Activated T-cell treated with anti-CD3 and anti-CD28 coated beads, Interleukin-2, amount 50 U/mL, for 72 hours (primary cell): ENCODE results near the gene DYNC2I2. TPM values are rescaled to one million over a fixed set of nuclear protein-coding genes. Genes with fewer than 3 reads are reported as not detected.

Experiments used
- ATAC-seq, 2 donors: fragments of 150-1000 bp; cut with Tn5 transposase; replicated peaks in 1 of 2; 2 replicates each; pipeline ENCODE4 v1.10.0; 2021; ENCODE audit warnings: moderate library complexity in 2 of 2, mild to moderate bottlenecking in 1 of 2
- DNase-seq, 2 donors: peaks; one replicate each; pipeline ENCODE4 v3.0.0; 2021 to 2022; ENCODE audit warnings: mixed read lengths in 1 of 2
- H3K27ac Mint-ChIP-seq: one replicate; pipeline ENCODE4 v1.8.0; 2022; ENCODE audit warnings: mild to moderate bottlenecking, moderate library complexity, mixed read lengths
- H3K27me3 Mint-ChIP-seq: one replicate; pipeline ENCODE4 v1.8.0; 2022; ENCODE audit warnings: low read depth, mixed read lengths
- H3K36me3 Mint-ChIP-seq, 2 donors: one replicate each; pipeline ENCODE4 v1.8.0; 2022; ENCODE audit warnings: mixed read lengths in 2 of 2, mild to moderate bottlenecking in 1 of 2; ENCODE audit not compliant: insufficient read depth in 2 of 2
- H3K4me1 Mint-ChIP-seq: one replicate; pipeline ENCODE4 v1.8.0; 2022; ENCODE audit warnings: low read depth, mixed read lengths
- H3K4me3 Mint-ChIP-seq, 2 donors: one replicate each; pipeline ENCODE4 v1.8.0; 2022; ENCODE audit warnings: mild to moderate bottlenecking in 2 of 2, mixed read lengths in 2 of 2, moderate library complexity in 2 of 2
- H3K9me3 Mint-ChIP-seq, 2 donors: one replicate each; pipeline ENCODE4 v1.8.0; 2022; ENCODE audit warnings: mixed read lengths in 2 of 2
- total RNA-seq, 2 donors: library from RNA; stranded (reverse); gene quantifications; one replicate each; pipeline ENCODE4 v1.2.3, GENCODE V29; 2022

DYNC2I2 gene
- total RNA-seq, 2 donors from 2014 or later: 27.1 to 31.2 TPM

GRCh38 chr9:128629136-128629535 lies 27.5 kb downstream of the DYNC2I2 start:
- Mint-ChIP-seq H3K9me3 (no peaks in the 10 kb centered on the region), H3K27ac (peak overlapping the region; percentile 2), H3K27me3 (no peaks in the 10 kb centered on the region), H3K4me3 (no peak overlapping the region), H3K36me3 (peaks cover 9 to 21% of the 10 kb centered on the region in 2 donors), H3K4me1 (no peaks in the 10 kb centered on the region)
- no peak for ATAC-seq
- DNase-seq: no peak

GRCh38 chr9:128628471-128629048 lies 28.1 kb downstream of the DYNC2I2 start:
- H3K27ac Mint-ChIP-seq: no peak overlapping the region
- ATAC-seq (no peak), DNase-seq (no peak)
- no peaks in the 10 kb centered on the region for H3K4me1 Mint-ChIP-seq
- H3K36me3 Mint-ChIP-seq: peaks cover 10 to 22% of the 10 kb centered on the region in 2 donors
- H3K4me3 Mint-ChIP-seq: no peak overlapping the region
- no peaks in the 10 kb centered on the region for H3K9me3 Mint-ChIP-seq
- H3K27me3 Mint-ChIP-seq: no peaks in the 10 kb centered on the region

- no peak for ATAC-seq
- no peak overlapping the region for H3K27ac Mint-ChIP-seq
- H3K9me3 Mint-ChIP-seq: no peaks in the 10 kb centered on the region
- H3K27me3 Mint-ChIP-seq: no peaks in the 10 kb centered on the region
- no peak for DNase-seq
- peaks cover 10 to 22% of the 10 kb centered on the region in 2 donors for H3K36me3 Mint-ChIP-seq
- H3K4me1 Mint-ChIP-seq: no peaks in the 10 kb centered on the region
- H3K4me3 Mint-ChIP-seq: no peak overlapping the region
These were observed 28.7 kb downstream of the DYNC2I2 start for GRCh38 chr9:128627906-128628305.

- no peaks in the 10 kb centered on the region for H3K27me3 Mint-ChIP-seq
- H3K4me1 Mint-ChIP-seq: no peaks in the 10 kb centered on the region
- no peak overlapping the region for H3K27ac Mint-ChIP-seq
- ATAC-seq (no peak), DNase-seq (no peak)
- peaks cover 10 to 23% of the 10 kb centered on the region in 2 donors for H3K36me3 Mint-ChIP-seq
- no peak overlapping the region for H3K4me3 Mint-ChIP-seq
- H3K9me3 Mint-ChIP-seq: no peaks in the 10 kb centered on the region
These were observed 29.4 kb downstream of the DYNC2I2 start for GRCh38 chr9:128627127-128627715.

- Mint-ChIP-seq H3K27me3 (no peaks in the 10 kb centered on the region), H3K4me3 (no peak overlapping the region), H3K27ac (no peak overlapping the region), H3K9me3 (no peaks in the 10 kb centered on the region), H3K36me3 (peaks cover 10 to 25% of the 10 kb centered on the region in 2 donors), H3K4me1 (no peaks in the 10 kb centered on the region)
- no peak for ATAC-seq
- DNase-seq: no peak
These were observed 30.5 kb downstream of the DYNC2I2 start for GRCh38 chr9:128626181-128626580.

GRCh38 chr9:128625391-128626146 lies 31.1 kb downstream of the DYNC2I2 start:
- no peaks in the 10 kb centered on the region for H3K4me1 Mint-ChIP-seq
- DNase-seq (no peak), ATAC-seq (peak in 1 of 2 donors; percentile 6)
- H3K27me3 Mint-ChIP-seq: no peaks in the 10 kb centered on the region
- H3K36me3 Mint-ChIP-seq: peaks cover 10 to 28% of the 10 kb centered on the region in 2 donors
- H3K9me3 Mint-ChIP-seq: no peaks in the 10 kb centered on the region
- H3K27ac Mint-ChIP-seq: no peak overlapping the region
- H3K4me3 Mint-ChIP-seq: no peak overlapping the region

GRCh38 chr9:128624566-128624965 lies 32.1 kb downstream of the DYNC2I2 start:
- Mint-ChIP-seq H3K9me3 (no peaks in the 10 kb centered on the region), H3K27ac (no peak overlapping the region), H3K27me3 (no peaks in the 10 kb centered on the region), H3K36me3 (peaks cover 14 to 30% of the 10 kb centered on the region in 2 donors), H3K4me3 (no peak overlapping the region), H3K4me1 (no peaks in the 10 kb centered on the region)
- ATAC-seq (no peak), DNase-seq (no peak)

GRCh38 chr9:128621730-128622455 lies 34.8 kb downstream of the DYNC2I2 start:
- Mint-ChIP-seq H3K27me3 (no peaks in the 10 kb centered on the region), H3K4me1 (no peaks in the 10 kb centered on the region), H3K4me3 (no peak overlapping the region), H3K9me3 (no peaks in the 10 kb centered on the region), H3K27ac (no peak overlapping the region), H3K36me3 (peaks cover 12 to 38% of the 10 kb centered on the region in 2 donors)
- DNase-seq: no peak
- peak in 1 of 2 donors; percentile 33 for ATAC-seq

GRCh38 chr9:128619779-128620178 lies 36.9 kb downstream of the DYNC2I2 start:
- H3K4me3 Mint-ChIP-seq: no peak overlapping the region
- no peak for ATAC-seq
- no peaks in the 10 kb centered on the region for H3K4me1 Mint-ChIP-seq
- H3K27ac Mint-ChIP-seq: no peak overlapping the region
- H3K36me3 Mint-ChIP-seq: peaks cover 7 to 37% of the 10 kb centered on the region in 2 donors
- no peaks in the 10 kb centered on the region for H3K27me3 Mint-ChIP-seq
- no peaks in the 10 kb centered on the region for H3K9me3 Mint-ChIP-seq
- no peak for DNase-seq

GRCh38 chr9:128619127-128619526 lies 37.5 kb downstream of the DYNC2I2 start:
- no peak overlapping the region for H3K27ac Mint-ChIP-seq
- no peaks in the 10 kb centered on the region for H3K9me3 Mint-ChIP-seq
- DNase-seq (no peak), ATAC-seq (no peak)
- no peaks in the 10 kb centered on the region for H3K27me3 Mint-ChIP-seq
- no peak overlapping the region for H3K4me3 Mint-ChIP-seq
- no peaks in the 10 kb centered on the region for H3K4me1 Mint-ChIP-seq
- peaks cover 6 to 36% of the 10 kb centered on the region in 2 donors for H3K36me3 Mint-ChIP-seq

GRCh38 chr9:128617943-128618342 lies 38.7 kb downstream of the DYNC2I2 start:
- peak in 1 of 2 donors; percentile 31 for ATAC-seq
- H3K27ac Mint-ChIP-seq: no peak overlapping the region

GRCh38 chr9:128615571-128615970 lies 41.1 kb downstream of the DYNC2I2 start:
- H3K9me3 Mint-ChIP-seq: no peaks in the 10 kb centered on the region
- no peak overlapping the region for H3K4me3 Mint-ChIP-seq
- no peaks in the 10 kb centered on the region for H3K4me1 Mint-ChIP-seq
- H3K27me3 Mint-ChIP-seq: no peaks in the 10 kb centered on the region
- no peak overlapping the region for H3K27ac Mint-ChIP-seq
- H3K36me3 Mint-ChIP-seq: peaks cover 9 to 39% of the 10 kb centered on the region in 2 donors
- ATAC-seq: no peak
- no peak for DNase-seq

More at GRCh38 chr9:128617943-128618342, 38.7 kb downstream of the DYNC2I2 start:
- Mint-ChIP-seq H3K27me3 (no peaks in the 10 kb centered on the region), H3K4me3 (no peak overlapping the region), H3K9me3 (no peaks in the 10 kb centered on the region), H3K36me3 (peaks cover 7 to 41% of the 10 kb centered on the region in 2 donors), H3K4me1 (no peaks in the 10 kb centered on the region)
- DNase-seq: no peak

GRCh38 chr9:128614728-128615127 lies 41.9 kb downstream of the DYNC2I2 start:
- H3K9me3 Mint-ChIP-seq: no peaks in the 10 kb centered on the region
- H3K27ac Mint-ChIP-seq: no peak overlapping the region
- H3K4me3 Mint-ChIP-seq: no peak overlapping the region
- H3K4me1 Mint-ChIP-seq: no peaks in the 10 kb centered on the region
- H3K36me3 Mint-ChIP-seq: peaks cover 7 to 39% of the 10 kb centered on the region in 2 donors
- DNase-seq (no peak), ATAC-seq (no peak)
- no peaks in the 10 kb centered on the region for H3K27me3 Mint-ChIP-seq
